K562 (cell line): ENCODE results near the gene POU2AF1.

Source experiments
- CEBPZ ChIP-seq: fragments of 150-350 bp; IDR thresholded peaks from 2 replicates; pipeline ENCODE4 v1.6.1; 2014; ENCODE audit warnings: low read depth, mild to moderate bottlenecking, low read length, borderline replicate concordance
- CTCF ChIP-seq, 3 experiments: IDR thresholded peaks in 2 of 3; conservative IDR thresholded peaks in 1 of 3; 2 replicates each; pipeline ENCODE4 v1.5.1; 2011 to 2012; ENCODE audit warnings: low read length in 3 of 3, mild to moderate bottlenecking in 3 of 3, control low read depth in 2 of 3, improper control_type of control experiment in 1 of 3, inconsistent platforms in 1 of 3, low read depth in 1 of 3, mixed read lengths in 1 of 3, moderate library complexity in 1 of 3; ENCODE audit not compliant: insufficient read depth in 2 of 3
- DMBX1 ChIP-seq: fragments of 250-450 bp; sonication (Bioruptor Pico); IDR thresholded peaks from 2 replicates; pipeline ENCODE4 v1.8.0; 2022; ENCODE audit warnings: inconsistent platforms, mild to moderate bottlenecking, moderate library complexity, borderline replicate concordance
- JUN ChIP-seq, 2 experiments: sonication (generic) in 1 of 2; formaldehyde crosslinking in 1 of 2; IDR thresholded peaks; 2 replicates each; pipeline versions ENCODE4 v1.6.1 to v1.8.0; 2012 to 2022; ENCODE audit warnings: borderline replicate concordance in 2 of 2, mild to moderate bottlenecking in 2 of 2, improper control_type of control experiment in 1 of 2, low read depth in 1 of 2, low read length in 1 of 2, missing genetic modification reagents in 1 of 2
- PHF8 ChIP-seq: fragments of 200-600 bp; sonication (generic); IDR thresholded peaks from 2 replicates; pipeline ENCODE4 v1.6.1; 2012; ENCODE audit warnings: mixed run types, mild to moderate bottlenecking, inconsistent platforms, low read length, moderate library complexity, borderline replicate concordance
- POLR2A ChIP-seq: fragments of 450-650 bp; conservative IDR thresholded peaks from 2 replicates; pipeline ENCODE4 v1.6.1; 2016
- USF1 ChIP-seq: sonication (generic); formaldehyde crosslinking; IDR thresholded peaks from 2 replicates; pipeline ENCODE4 v1.9.0; 2022; ENCODE audit warnings: mild to moderate bottlenecking, missing genetic modification reagents
- ZNF395 ChIP-seq: fragments of 200-800 bp; sonication (Bioruptor generic); IDR thresholded peaks from 2 replicates; pipeline ENCODE4 v1.6.1; 2017; ENCODE audit warnings: missing genetic modification characterization, missing compliant biosample characterization
- ZNF589 ChIP-seq: fragments of 200-800 bp; sonication (Bioruptor generic); IDR thresholded peaks from 2 replicates; pipeline ENCODE4 v1.6.1; 2016; ENCODE audit warnings: low read depth, missing genetic modification characterization, missing compliant biosample characterization

- no peak for TF ChIP-seq POLR2A
- no peak for TF ChIP-seq PHF8
- TF ChIP-seq USF1 (CRISPR knock-in tag), result no peak
- TF ChIP-seq ZNF395 (CRISPR knock-in tag), result no peak
- no peak for TF ChIP-seq CEBPZ
- no peak for TF ChIP-seq CTCF (IDR thresholded peaks at IDR 0.05 in 2 of 3, conservative IDR thresholded peaks at IDR 0.05 in 1 of 3; ENCODE audit: insufficient read depth in 2 of 3, low read depth in 1 of 3, low read length in 3 of 3)
- TF ChIP-seq DMBX1 (CRISPR knock-in tag), result no peak
- TF ChIP-seq JUN (IDR thresholded peaks at IDR 0.05; ENCODE audit: borderline replicate concordance, low read depth, low read length), result no peak
- TF ChIP-seq JUN (CRISPR knock-in tag; IDR thresholded peaks at IDR 0.05; ENCODE audit: borderline replicate concordance), result no peak
- no peak for TF ChIP-seq ZNF589 (CRISPR knock-in tag)
These were observed 12.3 kb downstream of the POU2AF1 start for GRCh38 chr11:111366560-111367410.
